HEK293 (cell line): Measurements from ENCODE around the gene THBS1.

Source experiments
- CTCF ChIA-PET: fragments of 350-600 bp; formaldehyde crosslinking; extraction: SDS; loops from one replicate; lab custom pipeline; 2021; ENCODE audit warnings: antibody characterized with exemption; lab: Yijun Ruan, JAX
- POLR2A ChIA-PET: fragments of 300-600 bp; formaldehyde crosslinking; extraction: SDS; loops from one replicate; lab custom pipeline; 2020; ENCODE audit warnings: antibody characterized with exemption, inconsistent platforms; lab: Yijun Ruan, JAX
- H3K27ac ChIP-seq: fragments of 200-500 bp; sonication (Bioruptor generic); 2 replicates; pipeline ENCODE4 v1.5.1; 2014; ENCODE audit warnings: low read depth, low read length, control low read depth, inconsistent platforms; ENCODE audit errors: extremely low read depth
- H3K36me3 ChIP-seq, 2 experiments: fragments of 200-500 bp in 1 of 2; sonication (Bioruptor generic) in 1 of 2; 1 replicate in 1 of 2; 2 replicates in 1 of 2; pipeline ENCODE4 v1.5.1; 2014 to 2017; ENCODE audit warnings: inconsistent platforms in 2 of 2, low read length in 2 of 2; ENCODE audit not compliant: control insufficient read depth in 2 of 2, insufficient read depth in 1 of 2
- H3K4me1 ChIP-seq: fragments of 200-500 bp; sonication (Bioruptor generic); 2 replicates; pipeline ENCODE4 v1.5.1; 2014; ENCODE audit warnings: mild to moderate bottlenecking, low read length, inconsistent platforms; ENCODE audit not compliant: control insufficient read depth, insufficient read depth
- H3K4me3 ChIP-seq: 2 replicates; pipeline ENCODE4 v1.5.1; 2011; ENCODE audit warnings: low read depth, mild to moderate bottlenecking, control low read depth, low read length, moderate library complexity
- H3K9me3 ChIP-seq: fragments of 200-500 bp; sonication (Bioruptor generic); 2 replicates; pipeline ENCODE4 v1.5.1; 2014; ENCODE audit warnings: low read depth, low read length, inconsistent platforms; ENCODE audit not compliant: control insufficient read depth, insufficient read depth
- BCL11B ChIP-seq: fragments of 450-650 bp; formaldehyde crosslinking; IDR thresholded peaks from 2 replicates; pipeline ENCODE4 v1.5.1; 2016; ENCODE audit warnings: low read depth, missing biosample characterization, missing genetic modification characterization
- EGR2 ChIP-seq: fragments of 450-650 bp; formaldehyde crosslinking; IDR thresholded peaks from 2 replicates; pipeline ENCODE4 v1.5.1; 2016; ENCODE audit warnings: low read depth, missing biosample characterization, missing genetic modification characterization
- GLIS1 ChIP-seq: fragments of 450-650 bp; formaldehyde crosslinking; IDR thresholded peaks from 2 replicates; pipeline ENCODE4 v1.5.1; 2016; ENCODE audit warnings: missing biosample characterization, missing genetic modification characterization
- KLF17 ChIP-seq: fragments of 450-650 bp; formaldehyde crosslinking; IDR thresholded peaks from 2 replicates; pipeline ENCODE4 v1.5.1; 2016; ENCODE audit warnings: missing biosample characterization, missing genetic modification characterization
- KLF7 ChIP-seq: fragments of 450-650 bp; formaldehyde crosslinking; IDR thresholded peaks from 2 replicates; pipeline ENCODE4 v1.5.1; 2016; ENCODE audit warnings: missing biosample characterization, missing genetic modification characterization, borderline replicate concordance
- MEIS1 ChIP-seq: sonication (generic); formaldehyde crosslinking; IDR thresholded peaks from 2 replicates; pipeline ENCODE4 v1.8.1; 2022; ENCODE audit warnings: missing genetic modification reagents, mild to moderate bottlenecking, borderline replicate concordance
- MYNN ChIP-seq: fragments of 450-650 bp; formaldehyde crosslinking; IDR thresholded peaks from 2 replicates; pipeline ENCODE4 v1.5.1; 2016; ENCODE audit warnings: missing biosample characterization, missing genetic modification characterization, borderline replicate concordance
- REST ChIP-seq: fragments of 450-650 bp; formaldehyde crosslinking; IDR thresholded peaks from 2 replicates; pipeline ENCODE4 v1.5.1; 2016; ENCODE audit warnings: missing biosample characterization, missing genetic modification characterization
- SALL2 ChIP-seq: fragments of 450-650 bp; formaldehyde crosslinking; IDR thresholded peaks from 2 replicates; pipeline ENCODE4 v1.5.0; 2017; ENCODE audit warnings: missing biosample characterization, mild to moderate bottlenecking, missing genetic modification characterization, borderline replicate concordance
- YY2 ChIP-seq: fragments of 450-650 bp; formaldehyde crosslinking; IDR thresholded peaks from 2 replicates; pipeline ENCODE4 v1.5.1; 2016; ENCODE audit warnings: missing biosample characterization, missing genetic modification characterization
- ZBTB21 ChIP-seq: fragments of 450-650 bp; formaldehyde crosslinking; IDR thresholded peaks from 2 replicates; pipeline ENCODE4 v1.5.1; 2017; ENCODE audit warnings: missing biosample characterization, missing genetic modification characterization
- ZFHX2 ChIP-seq: fragments of 450-650 bp; formaldehyde crosslinking; conservative IDR thresholded peaks from 2 replicates; pipeline ENCODE4 v1.5.1; 2016; ENCODE audit warnings: missing biosample characterization, missing genetic modification characterization
- ZFP41 ChIP-seq: fragments of 450-650 bp; formaldehyde crosslinking; IDR thresholded peaks from 2 replicates; pipeline ENCODE4 v1.5.1; 2016; ENCODE audit warnings: missing biosample characterization, missing genetic modification characterization, borderline replicate concordance
- ZNF112 ChIP-seq: fragments of 450-650 bp; formaldehyde crosslinking; IDR thresholded peaks from 2 replicates; pipeline ENCODE4 v1.5.0; 2017; ENCODE audit warnings: missing biosample characterization, missing genetic modification characterization
- ZNF132 ChIP-seq: fragments of 450-650 bp; formaldehyde crosslinking; IDR thresholded peaks from 2 replicates; pipeline ENCODE4 v1.5.1; 2017; ENCODE audit warnings: missing biosample characterization, missing genetic modification characterization, borderline replicate concordance
- ZNF157 ChIP-seq: fragments of 450-650 bp; formaldehyde crosslinking; IDR thresholded peaks from 2 replicates; pipeline ENCODE4 v1.5.1; 2016; ENCODE audit warnings: missing biosample characterization, missing genetic modification characterization
- ZNF184 ChIP-seq: fragments of 450-650 bp; IDR thresholded peaks from 2 replicates; pipeline ENCODE4 v1.5.1; 2018; ENCODE audit warnings: missing biosample characterization, mild to moderate bottlenecking, missing genetic modification characterization
- ZNF202 ChIP-seq: fragments of 450-650 bp; formaldehyde crosslinking; IDR thresholded peaks from 2 replicates; pipeline ENCODE4 v1.5.1; 2016; ENCODE audit warnings: missing biosample characterization, missing genetic modification characterization, borderline replicate concordance
- ZNF214 ChIP-seq: fragments of 450-650 bp; formaldehyde crosslinking; IDR thresholded peaks from 2 replicates; pipeline ENCODE4 v1.5.1; 2017; ENCODE audit warnings: missing biosample characterization, mild to moderate bottlenecking, missing genetic modification characterization, borderline replicate concordance
- ZNF23 ChIP-seq: fragments of 450-650 bp; formaldehyde crosslinking; IDR thresholded peaks from 2 replicates; pipeline ENCODE4 v1.5.1; 2016; ENCODE audit warnings: missing biosample characterization, missing genetic modification characterization, borderline replicate concordance
- ZNF354C ChIP-seq: fragments of 450-650 bp; formaldehyde crosslinking; IDR thresholded peaks from 2 replicates; pipeline ENCODE4 v1.5.1; 2016; ENCODE audit warnings: missing biosample characterization, missing genetic modification characterization, low read depth, borderline replicate concordance
- ZNF398 ChIP-seq: fragments of 450-650 bp; formaldehyde crosslinking; IDR thresholded peaks from 2 replicates; pipeline ENCODE4 v1.5.1; 2017; ENCODE audit warnings: missing biosample characterization, missing genetic modification characterization
- ZNF530 ChIP-seq: fragments of 450-650 bp; formaldehyde crosslinking; IDR thresholded peaks from 2 replicates; pipeline ENCODE4 v1.5.1; 2016; ENCODE audit warnings: low read depth, missing biosample characterization, missing genetic modification characterization
- ZNF580 ChIP-seq: fragments of 450-650 bp; formaldehyde crosslinking; IDR thresholded peaks from 2 replicates; pipeline ENCODE4 v1.5.1; 2016; ENCODE audit warnings: missing biosample characterization, missing genetic modification characterization
- ZNF600 ChIP-seq: fragments of 450-650 bp; formaldehyde crosslinking; IDR thresholded peaks from 2 replicates; pipeline ENCODE4 v1.5.1; 2016; ENCODE audit warnings: missing biosample characterization, missing genetic modification characterization
- ZNF621 ChIP-seq: fragments of 450-650 bp; formaldehyde crosslinking; IDR thresholded peaks from 2 replicates; pipeline ENCODE4 v1.5.1; 2017; ENCODE audit warnings: missing biosample characterization, missing genetic modification characterization
- ZNF645 ChIP-seq: fragments of 450-650 bp; formaldehyde crosslinking; IDR thresholded peaks from 2 replicates; pipeline ENCODE4; 2016; ENCODE audit warnings: missing biosample characterization, missing genetic modification characterization
- ZNF670 ChIP-seq: fragments of 450-650 bp; formaldehyde crosslinking; IDR thresholded peaks from 2 replicates; pipeline ENCODE4 v1.5.1; 2016; ENCODE audit warnings: missing biosample characterization, missing genetic modification characterization, low read depth
- ZNF776 ChIP-seq: fragments of 450-650 bp; formaldehyde crosslinking; IDR thresholded peaks from 2 replicates; pipeline ENCODE4 v1.5.0; 2017; ENCODE audit warnings: missing biosample characterization, missing genetic modification characterization, borderline replicate concordance
- ZNF843 ChIP-seq: fragments of 450-650 bp; formaldehyde crosslinking; IDR thresholded peaks from 2 replicates; pipeline ENCODE4 v1.5.1; 2016; ENCODE audit warnings: missing biosample characterization, missing genetic modification characterization
- ZSCAN16 ChIP-seq: fragments of 450-650 bp; formaldehyde crosslinking; IDR thresholded peaks from 2 replicates; pipeline ENCODE4 v1.5.1; 2016; ENCODE audit warnings: missing biosample characterization, missing genetic modification characterization

The THBS1 gene

GRCh38 chr15:39579487-39580116, 1.3 kb upstream of the THBS1 start:
- ChIA-PET POLR2A (interaction anchor here (1.6 to 3.6 kb wide), 5 partner anchors 141 to 407 kb away, joined by 5 to 18 read pairs (median 6); no protein-coding TSS in a partner anchor), CTCF (interaction anchor here (0.5 to 2.3 kb wide), 15 partner anchors 64 to 784 kb away, joined by 3 to 21 read pairs (median 4); no protein-coding TSS in a partner anchor)
- Histone ChIP-seq H3K9me3 (no peaks in the 10 kb centered on the region), H3K4me3 (peak overlapping the region; percentile 38), H3K27ac (no peak overlapping the region; the same call in 1 of the 2 replicates), H3K4me1 (no peaks in the 10 kb centered on the region), H3K36me3 (no peaks in the 10 kb centered on the region)
- TF ChIP-seq ZSCAN16 (tag by site-specific recombination) (no peak), ZNF157 (tag by site-specific recombination) (no peak), ZNF214 (tag by site-specific recombination) (no peak), REST (no peak), ZBTB21 (tag by site-specific recombination) (no peak), ZNF23 (tag by site-specific recombination) (no peak), SALL2 (tag by site-specific recombination) (0 out of 2 replicates have a peak, but pooled peaks have one; percentile 59), ZNF843 (tag by site-specific recombination) (no peak), MEIS1 (CRISPR knock-in tag) (no peak), GLIS1 (peak; percentile 72), ZNF398 (tag by site-specific recombination) (no peak), ZNF580 (peak; percentile 39; the same call in 1 of the 2 replicates), ZNF202 (tag by site-specific recombination) (no peak), KLF7 (tag by site-specific recombination) (no peak), ZNF670 (tag by site-specific recombination) (no peak), YY2 (tag by site-specific recombination) (no peak), ZNF530 (tag by site-specific recombination) (no peak), ZFHX2 (tag by site-specific recombination) (peak; percentile 90), KLF17 (tag by site-specific recombination) (no peak), ZNF184 (tag by site-specific recombination) (no peak), ZNF645 (tag by site-specific recombination) (no peak), ZNF600 (no peak), ZNF112 (tag by site-specific recombination) (no peak), ZNF621 (no peak), ZNF132 (tag by site-specific recombination) (no peak), ZNF776 (tag by site-specific recombination) (no peak), ZNF354C (tag by site-specific recombination) (no peak), ZFP41 (tag by site-specific recombination) (no peak), EGR2 (tag by site-specific recombination) (peak; percentile 35), BCL11B (tag by site-specific recombination) (no peak), MYNN (no peak)
